Activated CD4-positive, alpha-beta T cell treated with anti-CD3 and anti-CD28 coated beads, Interleukin-10, Interleukin-2, amounts not matched to agents 100 ng/mL and 50 ng/mL, durations not matched to agents 16 hours and 8 hours (primary cell): ENCODE data around the gene TBL3.
A peak's percentile ranks its signal among the peaks of the same experiment; 100 is the strongest.

Experiments
- DNase-seq: peaks from one replicate; pipeline ENCODE4 v3.0.0-alpha.2; 2020

Gene TBL3

DNA sequence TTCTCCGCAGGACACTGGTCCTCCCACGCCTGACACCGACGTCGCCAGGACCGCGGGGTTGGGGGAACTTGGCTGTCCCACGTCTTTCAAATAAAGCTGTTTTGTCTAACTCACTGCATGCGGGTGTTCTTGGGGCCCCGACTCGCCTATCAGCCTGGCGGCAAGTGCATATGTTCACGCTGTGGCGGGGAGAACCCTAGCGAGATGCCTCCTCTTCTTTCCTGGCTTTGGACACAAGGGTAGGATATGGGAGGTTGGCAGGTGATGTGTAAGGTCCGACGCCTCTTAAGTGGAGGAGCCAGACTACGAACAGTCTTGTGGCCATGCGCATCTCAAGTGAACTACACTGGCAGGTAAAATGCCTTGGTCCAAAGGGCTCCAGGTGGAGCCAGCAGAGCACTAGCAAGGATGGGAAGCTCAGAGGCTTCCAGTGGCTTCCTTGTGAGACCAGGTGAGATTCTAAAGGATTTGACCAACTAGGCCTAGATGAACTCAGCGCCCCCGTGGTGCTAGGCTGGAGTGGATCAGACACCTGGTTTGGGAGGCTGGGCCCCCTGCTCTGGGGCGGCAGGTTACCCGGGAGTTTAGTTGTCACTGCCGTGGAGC lies 6.4 kb upstream of the TBL3 start:
- DNase-seq, result peak; percentile 27

- no peak for DNase-seq
These were observed 5.4 kb upstream of the TBL3 start, which contains the start of gene RNF151 for GRCh38 chr16:1966460-1966859. Gene RNF151 (plus strand): TSS chr16:1966856. CDS start chr16:1966882, 26 bp downstream.

- no peak for DNase-seq
These were observed 3.5 kb upstream of the TBL3 start for GRCh38 chr16:1968146-1968953.

- DNase-seq, result peak; percentile 15
These were observed 631 bp downstream of the TBL3 start for GRCh38 chr16:1972490-1972877.

DNA sequence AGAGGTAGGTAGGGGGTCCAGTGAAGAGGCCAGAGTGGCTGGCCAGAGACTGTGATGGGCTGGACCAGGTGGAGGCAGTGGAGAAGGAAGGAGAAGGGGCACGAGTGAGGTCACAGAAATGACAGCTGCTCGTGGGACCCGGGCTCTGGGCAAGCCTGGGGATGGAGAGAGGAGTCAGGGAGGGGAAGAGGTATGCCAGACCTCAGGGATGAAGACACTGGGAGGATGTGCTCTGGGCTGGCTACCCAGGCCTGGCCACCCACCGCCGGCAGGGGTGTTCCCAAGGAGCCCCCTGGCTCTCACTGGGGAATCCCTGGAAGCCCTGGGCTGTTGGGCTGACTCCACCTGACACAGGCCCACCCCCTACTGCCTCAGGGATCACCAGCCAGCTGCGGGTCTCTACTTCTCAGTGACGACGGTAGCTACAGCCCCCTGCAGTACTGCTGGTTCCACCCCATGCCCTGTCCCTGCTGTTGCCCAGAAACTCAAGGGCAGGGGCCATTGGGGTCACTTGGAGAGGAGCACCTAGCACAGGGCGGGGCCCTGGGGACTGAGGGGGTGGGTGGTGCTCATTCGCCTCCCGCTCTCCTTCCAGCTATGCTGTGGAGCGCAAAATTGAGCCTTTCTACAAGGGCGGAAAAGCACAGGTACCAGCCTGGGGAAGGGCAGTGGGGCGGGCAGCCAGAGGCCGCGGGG lies 1.8 kb downstream of the TBL3 start:
- DNase-seq, result no peak

DNA sequence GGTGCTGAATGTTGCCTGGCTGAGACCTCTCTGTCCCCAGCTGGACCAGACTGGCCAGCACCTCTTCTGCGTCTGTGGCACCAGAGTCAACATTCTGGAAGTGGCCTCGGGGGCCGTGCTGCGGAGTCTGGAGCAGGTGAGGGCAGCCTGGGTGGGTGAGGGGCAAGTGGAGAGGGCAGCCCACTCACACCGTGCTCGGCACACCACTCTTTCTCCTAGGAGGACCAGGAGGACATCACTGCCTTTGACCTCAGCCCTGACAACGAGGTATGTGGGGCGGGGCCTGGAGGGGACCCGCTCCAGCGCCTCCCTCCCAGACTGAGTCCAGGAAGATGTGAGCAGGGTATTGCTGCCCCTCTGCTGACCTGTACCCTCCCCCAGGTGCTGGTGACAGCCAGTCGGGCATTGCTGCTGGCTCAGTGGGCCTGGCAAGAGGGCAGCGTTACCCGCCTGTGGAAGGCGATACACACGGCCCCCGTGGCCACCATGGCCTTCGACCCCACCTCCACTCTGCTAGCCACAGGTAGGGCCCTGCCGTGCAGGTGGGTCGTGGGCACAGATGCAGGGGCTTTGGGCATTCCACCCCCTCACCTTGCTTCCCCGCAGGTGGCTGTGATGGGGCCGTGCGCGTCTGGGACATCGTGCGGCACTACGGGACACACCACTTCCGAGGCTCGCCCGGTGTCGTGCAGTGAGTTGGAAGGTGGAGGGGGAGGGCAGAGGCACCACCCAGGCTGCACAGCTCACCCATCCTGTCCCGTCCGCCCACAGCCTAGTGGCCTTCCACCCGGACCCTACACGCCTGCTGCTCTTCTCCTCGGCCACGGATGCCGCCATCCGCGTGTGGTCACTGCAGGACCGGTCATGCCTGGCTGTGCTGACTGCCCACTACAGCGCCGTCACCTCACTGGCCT lies 2.6 kb downstream of the TBL3 start:
- no peak for DNase-seq

- no peak for DNase-seq
These were observed 3.8 kb downstream of the TBL3 start for GRCh38 chr16:1975432-1976215.

- no peak for DNase-seq
These were observed 4.3 kb downstream of the TBL3 start for GRCh38 chr16:1976216-1976520.

DNA sequence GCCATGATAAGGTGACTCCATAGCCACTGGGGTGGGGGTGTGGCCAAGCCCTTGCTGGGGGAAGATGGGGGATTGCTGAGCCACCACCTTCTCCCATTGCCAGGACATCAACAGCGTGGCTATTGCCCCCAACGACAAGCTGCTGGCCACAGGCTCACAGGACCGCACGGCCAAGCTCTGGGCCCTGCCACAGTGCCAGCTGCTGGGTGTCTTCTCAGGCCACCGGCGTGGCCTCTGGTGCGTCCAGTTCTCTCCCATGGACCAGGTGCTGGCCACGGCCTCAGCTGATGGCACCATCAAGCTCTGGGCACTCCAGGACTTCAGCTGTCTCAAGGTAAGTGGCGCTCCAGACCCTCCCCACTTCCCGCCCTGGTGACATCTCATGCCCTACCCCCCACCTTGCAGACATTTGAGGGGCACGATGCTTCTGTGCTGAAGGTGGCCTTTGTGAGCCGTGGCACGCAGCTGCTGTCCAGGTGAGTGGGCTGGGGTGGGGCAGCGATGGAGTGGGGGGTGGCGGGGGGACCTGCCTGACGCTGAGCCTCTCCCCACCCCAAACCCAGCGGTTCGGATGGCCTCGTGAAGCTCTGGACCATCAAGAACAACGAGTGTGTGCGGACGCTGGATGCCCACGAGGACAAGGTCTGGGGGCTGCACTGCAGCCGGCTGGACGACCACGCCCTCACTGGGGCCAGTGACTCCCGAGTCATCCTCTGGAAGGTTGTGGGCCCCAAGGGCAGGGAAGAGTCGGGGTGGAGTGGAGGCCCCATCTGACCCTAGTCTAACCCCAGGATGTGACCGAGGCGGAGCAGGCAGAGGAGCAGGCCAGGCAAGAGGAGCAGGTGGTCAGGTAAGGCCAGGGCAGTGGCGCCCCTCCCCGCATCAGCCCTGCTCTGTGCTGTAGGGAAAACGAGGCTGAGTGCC lies 5.4 kb downstream of the TBL3 start:
- DNase-seq, result no peak

GRCh38 chr16:1977875-1978268 lies 6.0 kb downstream of the TBL3 start:
- DNase-seq, result no peak

DNA sequence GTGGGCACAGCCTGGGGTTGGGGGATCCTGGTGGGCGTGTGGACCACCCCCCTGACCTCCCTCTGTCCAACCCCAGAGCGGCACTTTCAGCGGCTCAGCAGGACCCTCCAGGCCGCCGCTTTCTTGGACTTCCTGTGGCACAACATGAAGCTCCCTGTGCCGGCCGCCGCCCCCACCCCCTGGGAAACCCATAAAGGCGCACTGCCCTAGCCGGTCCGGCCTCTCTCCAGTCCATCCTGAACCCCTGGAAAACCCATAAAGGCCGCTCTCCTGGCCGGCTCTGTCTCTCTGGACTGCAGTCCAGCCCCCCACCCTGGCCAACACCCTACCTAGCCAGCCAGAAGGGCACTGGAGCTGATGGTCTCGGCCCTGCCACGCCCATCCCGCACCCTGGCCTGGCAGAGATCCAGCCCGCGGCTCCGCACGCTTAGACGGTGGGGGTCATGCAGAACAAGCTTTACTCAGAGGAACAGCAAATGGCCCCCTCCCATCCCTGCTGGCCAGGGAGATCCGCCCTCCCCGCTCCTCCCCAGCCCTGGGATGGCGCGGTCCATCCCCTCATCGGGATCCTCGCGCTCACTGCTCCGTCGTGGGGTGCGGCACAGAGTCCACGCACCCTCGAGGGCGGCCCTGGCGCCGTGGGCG lies 6.7 kb downstream of the TBL3 start:
- DNase-seq, result no peak

GRCh38 chr16:1979271-1980029 lies 7.6 kb downstream of the TBL3 start:
- peak; percentile 47 for DNase-seq

DNA sequence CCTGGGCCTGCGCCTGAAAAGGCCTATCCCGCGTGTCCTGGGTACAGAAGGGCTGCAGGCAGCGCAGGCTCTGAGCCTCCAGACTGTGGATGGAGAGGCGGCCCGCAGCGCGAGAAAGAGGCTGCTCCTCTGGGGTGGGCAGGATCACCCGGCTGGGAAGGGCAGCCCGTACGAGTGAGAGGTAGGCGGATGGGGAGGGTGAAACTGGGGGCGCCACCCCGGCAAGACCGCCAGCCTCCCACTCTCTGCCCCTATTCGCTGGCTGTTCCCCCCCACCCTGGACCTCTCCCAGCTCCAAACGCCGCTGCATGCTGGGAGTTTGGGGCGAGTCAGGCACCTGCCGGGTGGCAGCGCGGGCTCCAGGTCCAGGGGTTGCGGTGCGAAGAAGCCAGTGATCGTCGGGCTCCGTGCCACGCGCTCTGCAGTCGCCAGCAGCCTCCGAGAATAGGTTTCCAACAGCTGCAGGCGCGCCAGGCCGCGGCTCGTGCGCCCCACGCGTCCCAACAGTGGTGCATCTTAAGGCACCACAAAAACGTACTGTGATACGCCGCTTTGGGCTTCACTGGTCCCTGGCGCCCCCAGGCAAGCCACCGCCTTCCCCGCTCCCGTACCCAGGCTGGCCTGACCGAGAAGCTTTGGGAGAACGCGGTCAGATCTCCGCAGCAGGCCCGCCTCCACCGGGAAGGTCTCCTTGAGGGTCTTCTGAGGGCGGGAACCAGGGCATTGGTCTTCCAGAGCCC lies 8.3 kb downstream of the TBL3 start:
- DNase-seq, result peak; percentile 32

DNA sequence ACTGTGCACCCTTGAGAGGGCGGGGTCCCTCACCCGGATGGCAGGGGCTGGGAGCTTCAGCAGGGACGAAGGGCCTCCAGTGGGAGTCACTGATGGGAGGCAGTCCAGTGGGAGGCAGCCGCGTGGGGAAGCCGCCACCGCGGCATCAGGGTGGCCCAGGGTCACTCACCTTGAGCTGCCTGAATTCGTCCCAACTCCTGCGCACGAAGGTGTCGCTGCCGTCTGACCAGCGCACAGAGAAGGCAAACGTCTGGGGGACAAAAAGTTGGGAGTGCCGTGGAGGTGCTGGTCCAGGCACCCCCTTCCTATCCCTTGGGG lies 8.9 kb downstream of the TBL3 start:
- DNase-seq, result no peak

GRCh38 chr16:1981398-1981836 lies 9.6 kb downstream of the TBL3 start, which contains the start of gene NOXO1:
Gene NOXO1 (minus strand): TSS chr16:1981469. CDS start chr16:1981179, 290 bp downstream.
- DNase-seq, result no peak

DNA sequence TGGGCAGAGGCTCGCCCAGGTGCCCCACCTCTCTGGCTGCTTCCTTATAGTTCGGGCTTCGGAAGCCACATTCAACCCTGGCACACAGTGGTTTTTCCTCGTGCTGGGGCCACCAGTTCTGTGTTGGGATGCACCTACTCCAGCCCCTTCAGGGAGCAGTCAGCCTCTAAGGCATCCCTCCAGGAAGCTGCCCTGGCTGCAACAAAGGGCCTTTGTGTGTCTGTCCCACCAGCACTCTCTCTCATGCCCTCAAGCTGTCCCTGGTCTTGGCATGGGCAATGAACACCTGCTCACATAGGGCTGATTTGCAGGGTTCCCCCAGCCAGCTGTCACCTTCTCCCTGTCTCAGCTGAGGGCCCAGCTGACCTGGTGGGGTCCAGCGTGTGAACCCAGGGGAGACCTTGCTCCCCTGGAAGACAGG lies 10.2 kb downstream of the TBL3 start:
- no peak for DNase-seq

GRCh38 chr16:1982991-1983543 lies 11.2 kb downstream of the TBL3 start:
- no peak for DNase-seq

- peak; percentile 92 for DNase-seq
These were observed 11.9 kb downstream of the TBL3 start, which contains the start of gene GFER for GRCh38 chr16:1983544-1984346. Gene GFER (plus strand): TSS chr16:1984193. CDS start chr16:1984219, 26 bp downstream.
